Measurements from ENCODE around the gene TRPM7. TPM values are rescaled to one million over a fixed set of nuclear protein-coding genes. Genes with fewer than 3 reads are reported as not detected.

Gene TRPM7
- total RNA-seq, 2 donors from 2014 or later = 42.7 to 46.4 TPM

- no peaks in the 10 kb centered on the region for H3K9me3 ChIP-seq (ENCODE audit: control insufficient read depth, low read length)
- Mint-ChIP-seq H3K27ac (no peak overlapping the region), H3K4me1 (no peaks in the 10 kb centered on the region), H3K36me3 (ENCODE audit: low read depth) (peaks cover 39% of the 10 kb centered on the region), H3K27me3 (ENCODE audit: insufficient read depth) (no peaks in the 10 kb centered on the region), H3K4me3 (no peak overlapping the region), H3K9me3 (no peaks in the 10 kb centered on the region)
- DNase-seq = no peak
- no peak for TF ChIP-seq CTCF (conservative IDR thresholded peaks at IDR 0.05)
- H3K27me3 ChIP-seq (ENCODE audit: control insufficient read depth, insufficient read depth, low read length, poor library complexity, severe bottlenecking) = no peaks in the 10 kb centered on the region
- H3K4me1 ChIP-seq (ENCODE audit: control insufficient read depth, insufficient read depth, low read length) = no peaks in the 10 kb centered on the region
- H3K36me3 ChIP-seq (ENCODE audit: control insufficient read depth, insufficient read depth, low read length) = peaks cover 49% of the 10 kb centered on the region
- no peak overlapping the region for H3K9ac ChIP-seq (ENCODE audit: extremely low read depth, low read length, poor library complexity, severe bottlenecking)
- no peak overlapping the region for H3K27ac ChIP-seq (ENCODE audit: low read depth, low read length)
- 94 to 97% methylated on average over 3 to 4 of the region's 4 CpGs for WGBS, 2 experiments (ENCODE audit: insufficient coverage in 1 of 2, insufficient read length in 1 of 2)
- H3K4me3 ChIP-seq (ENCODE audit: low read length) = no peak overlapping the region
Observed at GRCh38 chr15:50562735-50563640, 123.6 kb downstream of the TRPM7 start.

- no peak overlapping the region for H3K27ac ChIP-seq (ENCODE audit: low read depth, low read length)
- H3K27me3 Mint-ChIP-seq (ENCODE audit: insufficient read depth) = no peaks in the 10 kb centered on the region
- H3K9ac ChIP-seq (ENCODE audit: extremely low read depth, low read length, poor library complexity, severe bottlenecking) = no peak overlapping the region
- H3K9me3 Mint-ChIP-seq = no peaks in the 10 kb centered on the region
- no peak overlapping the region for H3K27ac Mint-ChIP-seq
- H3K4me1 ChIP-seq (ENCODE audit: control insufficient read depth, insufficient read depth, low read length) = no peaks in the 10 kb centered on the region
- DNase-seq = no peak
- H3K36me3 Mint-ChIP-seq (ENCODE audit: low read depth) = peaks cover 30% of the 10 kb centered on the region
- H3K36me3 ChIP-seq (ENCODE audit: control insufficient read depth, insufficient read depth, low read length) = peaks cover 44% of the 10 kb centered on the region
- H3K27me3 ChIP-seq (ENCODE audit: control insufficient read depth, insufficient read depth, low read length, poor library complexity, severe bottlenecking) = no peaks in the 10 kb centered on the region
- H3K4me3 ChIP-seq (ENCODE audit: low read length) = no peak overlapping the region
- H3K9me3 ChIP-seq (ENCODE audit: control insufficient read depth, low read length) = no peaks in the 10 kb centered on the region
- no peaks in the 10 kb centered on the region for H3K4me1 Mint-ChIP-seq
- H3K4me3 Mint-ChIP-seq = no peak overlapping the region
- 100% methylated on average over 2 of the region's 2 CpGs; no CpG with 5 or more reads in 1 of the 2 experiments for WGBS, 2 experiments (ENCODE audit: insufficient coverage in 1 of 2, insufficient read length in 1 of 2)
- no peak for TF ChIP-seq CTCF (conservative IDR thresholded peaks at IDR 0.05)
Observed at GRCh38 chr15:50558012-50558411, 128.6 kb downstream of the TRPM7 start.

- peaks cover 34% of the 10 kb centered on the region for H3K36me3 ChIP-seq (ENCODE audit: control insufficient read depth, insufficient read depth, low read length)
- no peak overlapping the region for H3K27ac Mint-ChIP-seq
- H3K9ac ChIP-seq (ENCODE audit: extremely low read depth, low read length, poor library complexity, severe bottlenecking) = no peak overlapping the region
- H3K36me3 Mint-ChIP-seq (ENCODE audit: low read depth) = peaks cover 22% of the 10 kb centered on the region
- WGBS, 2 experiments (ENCODE audit: insufficient coverage in 1 of 2, insufficient read length in 1 of 2) = 92 to 94% methylated on average over 2 of the region's 2 CpGs
- H3K27ac ChIP-seq (ENCODE audit: low read depth, low read length) = no peak overlapping the region
- H3K9me3 Mint-ChIP-seq = no peaks in the 10 kb centered on the region
- no peak for DNase-seq
- no peak for TF ChIP-seq CTCF (conservative IDR thresholded peaks at IDR 0.05)
- H3K27me3 ChIP-seq (ENCODE audit: control insufficient read depth, insufficient read depth, low read length, poor library complexity, severe bottlenecking) = no peaks in the 10 kb centered on the region
- no peaks in the 10 kb centered on the region for H3K4me1 ChIP-seq (ENCODE audit: control insufficient read depth, insufficient read depth, low read length)
- no peak overlapping the region for H3K4me3 ChIP-seq (ENCODE audit: low read length)
- no peak overlapping the region for H3K4me3 Mint-ChIP-seq
- H3K4me1 Mint-ChIP-seq = no peaks in the 10 kb centered on the region
- H3K27me3 Mint-ChIP-seq (ENCODE audit: insufficient read depth) = no peaks in the 10 kb centered on the region
- no peaks in the 10 kb centered on the region for H3K9me3 ChIP-seq (ENCODE audit: control insufficient read depth, low read length)
Observed at GRCh38 chr15:50556642-50557371, 129.8 kb downstream of the TRPM7 start.

Data from endodermal cell (in vitro differentiated cells).